SK-N-SH (cell line): ENCODE results near the gene ENOX1.

Source experiments
- EP300 ChIP-seq, 2 experiments: IDR thresholded peaks; 2 replicates each; pipeline versions ENCODE4 v1.4.0 to v1.6.1; 2012; ENCODE audit warnings: borderline replicate concordance in 1 of 2, low read depth in 1 of 2, low read length in 1 of 2
- POLR2AphosphoS5 ChIP-seq: IDR thresholded peaks from 2 replicates; pipeline ENCODE4 v1.6.1; 2012; ENCODE audit warnings: low read depth, low read length
- RAD21 ChIP-seq: IDR thresholded peaks from 2 replicates; pipeline ENCODE4 v1.6.1; 2012; ENCODE audit warnings: mild to moderate bottlenecking, low read length
- TF ChIP-seq, protein P1 (sequence below): fragments of 200-600 bp; sonication (generic); IDR thresholded peaks from 2 replicates; pipeline ENCODE4 v1.6.1; 2017; ENCODE audit warnings: antibody characterized with exemption, mild to moderate bottlenecking, moderate library complexity
- TF ChIP-seq, protein P2 (sequence below): IDR thresholded peaks from 2 replicates; pipeline ENCODE4 v1.6.1; 2012; ENCODE audit warnings: mild to moderate bottlenecking, low read depth, low read length, moderate library complexity

DNA sequence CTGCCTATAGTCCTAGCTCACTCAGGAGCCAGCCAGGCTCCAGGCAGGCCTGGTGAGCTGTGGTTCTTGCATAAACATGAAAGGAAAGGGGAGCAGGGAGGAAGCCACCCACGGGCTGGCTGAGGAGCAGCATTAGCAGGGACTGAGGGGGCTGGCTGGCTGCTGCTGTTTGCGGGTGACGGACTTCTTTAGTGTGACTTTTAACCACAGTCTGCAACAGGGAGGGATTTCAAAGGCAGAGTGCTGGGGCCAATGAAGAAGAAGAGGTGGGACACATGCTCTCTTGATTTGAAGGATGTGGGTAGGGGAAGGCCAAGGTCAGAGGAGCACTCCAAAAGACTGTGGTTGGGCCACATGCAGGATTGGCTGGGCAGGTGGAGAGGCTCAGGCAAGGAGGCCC lies 540.4 kb downstream of the ENOX1 start:
- TF ChIP-seq POLR2AphosphoS5 (no peak), EP300 (IDR thresholded peaks at IDR 0.05; ENCODE audit: borderline replicate concordance in 1 of 2, low read depth in 1 of 2, low read length in 1 of 2) (no peak), RAD21 (no peak)
- TF ChIP-seq, protein P1, sequence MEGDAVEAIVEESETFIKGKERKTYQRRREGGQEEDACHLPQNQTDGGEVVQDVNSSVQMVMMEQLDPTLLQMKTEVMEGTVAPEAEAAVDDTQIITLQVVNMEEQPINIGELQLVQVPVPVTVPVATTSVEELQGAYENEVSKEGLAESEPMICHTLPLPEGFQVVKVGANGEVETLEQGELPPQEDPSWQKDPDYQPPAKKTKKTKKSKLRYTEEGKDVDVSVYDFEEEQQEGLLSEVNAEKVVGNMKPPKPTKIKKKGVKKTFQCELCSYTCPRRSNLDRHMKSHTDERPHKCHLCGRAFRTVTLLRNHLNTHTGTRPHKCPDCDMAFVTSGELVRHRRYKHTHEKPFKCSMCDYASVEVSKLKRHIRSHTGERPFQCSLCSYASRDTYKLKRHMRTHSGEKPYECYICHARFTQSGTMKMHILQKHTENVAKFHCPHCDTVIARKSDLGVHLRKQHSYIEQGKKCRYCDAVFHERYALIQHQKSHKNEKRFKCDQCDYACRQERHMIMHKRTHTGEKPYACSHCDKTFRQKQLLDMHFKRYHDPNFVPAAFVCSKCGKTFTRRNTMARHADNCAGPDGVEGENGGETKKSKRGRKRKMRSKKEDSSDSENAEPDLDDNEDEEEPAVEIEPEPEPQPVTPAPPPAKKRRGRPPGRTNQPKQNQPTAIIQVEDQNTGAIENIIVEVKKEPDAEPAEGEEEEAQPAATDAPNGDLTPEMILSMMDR: no peak
- TF ChIP-seq, protein P2, sequence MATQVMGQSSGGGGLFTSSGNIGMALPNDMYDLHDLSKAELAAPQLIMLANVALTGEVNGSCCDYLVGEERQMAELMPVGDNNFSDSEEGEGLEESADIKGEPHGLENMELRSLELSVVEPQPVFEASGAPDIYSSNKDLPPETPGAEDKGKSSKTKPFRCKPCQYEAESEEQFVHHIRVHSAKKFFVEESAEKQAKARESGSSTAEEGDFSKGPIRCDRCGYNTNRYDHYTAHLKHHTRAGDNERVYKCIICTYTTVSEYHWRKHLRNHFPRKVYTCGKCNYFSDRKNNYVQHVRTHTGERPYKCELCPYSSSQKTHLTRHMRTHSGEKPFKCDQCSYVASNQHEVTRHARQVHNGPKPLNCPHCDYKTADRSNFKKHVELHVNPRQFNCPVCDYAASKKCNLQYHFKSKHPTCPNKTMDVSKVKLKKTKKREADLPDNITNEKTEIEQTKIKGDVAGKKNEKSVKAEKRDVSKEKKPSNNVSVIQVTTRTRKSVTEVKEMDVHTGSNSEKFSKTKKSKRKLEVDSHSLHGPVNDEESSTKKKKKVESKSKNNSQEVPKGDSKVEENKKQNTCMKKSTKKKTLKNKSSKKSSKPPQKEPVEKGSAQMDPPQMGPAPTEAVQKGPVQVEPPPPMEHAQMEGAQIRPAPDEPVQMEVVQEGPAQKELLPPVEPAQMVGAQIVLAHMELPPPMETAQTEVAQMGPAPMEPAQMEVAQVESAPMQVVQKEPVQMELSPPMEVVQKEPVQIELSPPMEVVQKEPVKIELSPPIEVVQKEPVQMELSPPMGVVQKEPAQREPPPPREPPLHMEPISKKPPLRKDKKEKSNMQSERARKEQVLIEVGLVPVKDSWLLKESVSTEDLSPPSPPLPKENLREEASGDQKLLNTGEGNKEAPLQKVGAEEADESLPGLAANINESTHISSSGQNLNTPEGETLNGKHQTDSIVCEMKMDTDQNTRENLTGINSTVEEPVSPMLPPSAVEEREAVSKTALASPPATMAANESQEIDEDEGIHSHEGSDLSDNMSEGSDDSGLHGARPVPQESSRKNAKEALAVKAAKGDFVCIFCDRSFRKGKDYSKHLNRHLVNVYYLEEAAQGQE: no peak
